Tibial nerve (tissue), 3 donors: ENCODE results near the gene TANC1.

Experiments
- CTCF ChIP-seq, 5 experiments: fragments of 200-600 bp in 3 of 5; fragments of 450-650 bp in 2 of 5; sonication (generic) in 3 of 5; IDR thresholded peaks; one replicate each; pipeline ENCODE4 v1.5.1; 2016 to 2019; ENCODE audit warnings: antibody characterized with exemption in 5 of 5, mild to moderate bottlenecking in 3 of 5, moderate library complexity in 2 of 5
- POLR2A ChIP-seq, 2 donors: fragments of 450-650 bp; IDR thresholded peaks; one replicate each; pipeline ENCODE4 v1.6.1; 2017; ENCODE audit warnings: antibody characterized with exemption in 2 of 2, mild to moderate bottlenecking in 2 of 2, moderate library complexity in 2 of 2

- TF ChIP-seq CTCF (IDR thresholded peaks at IDR 0.05) (no peak), POLR2A (IDR thresholded peaks at IDR 0.05) (no peak)
These were observed 5.4 kb upstream of the TANC1 start for GRCh38 chr2:158963071-158963470.
